Heart left ventricle (tissue), 16 donors: Measurements from ENCODE around the gene SLC23A3. TPM values are rescaled to one million over a fixed set of nuclear protein-coding genes. Genes with fewer than 3 reads are reported as not detected.

Experiments used
- ATAC-seq, 4 donors: fragments of 200-7000 bp; cut with Tn5 transposase; one replicate each; pipeline ENCODE4 v1.9.1; 2020 to 2022; ENCODE audit warnings: moderate library complexity in 4 of 4, mild to moderate bottlenecking in 3 of 4, moderate number of reproducible peaks in 1 of 4
- DNase-seq, 5 donors: peaks; one replicate each; pipeline ENCODE4 v3.0.0-alpha.2; 2020
- H3K27ac ChIP-seq, 12 donors: fragments of 200-600 bp; sonication (generic) in 4 of 12; one replicate each; pipeline versions ENCODE4 v1.5.0 to v1.8.0; 2016 to 2022; ENCODE audit warnings: mild to moderate bottlenecking in 2 of 12
- H3K27me3 ChIP-seq, 9 donors: fragments of 200-600 bp; sonication (generic) in 2 of 9; one replicate each; pipeline versions ENCODE4 v1.5.1 to v1.8.0; 2016 to 2022; ENCODE audit warnings: mild to moderate bottlenecking in 3 of 9
- H3K36me3 ChIP-seq, 9 donors: fragments of 200-600 bp; sonication (generic) in 2 of 9; one replicate each; pipeline versions ENCODE4 v1.5.0 to v1.8.0; 2018 to 2022; ENCODE audit warnings: mild to moderate bottlenecking in 2 of 9
- H3K4me1 ChIP-seq, 12 donors: fragments of 200-600 bp; sonication (generic) in 4 of 12; one replicate each; pipeline versions ENCODE4 v1.5.0 to v1.8.0; 2016 to 2022; ENCODE audit warnings: mild to moderate bottlenecking in 3 of 12
- H3K4me3 ChIP-seq, 12 donors: fragments of 200-600 bp; sonication (generic) in 4 of 12; one replicate each; pipeline versions ENCODE4 v1.5.0 to v1.8.0; 2017 to 2022; ENCODE audit warnings: mild to moderate bottlenecking in 9 of 12, moderate library complexity in 4 of 12
- H3K9me3 ChIP-seq, 12 donors: fragments of 200-600 bp; sonication (generic) in 4 of 12; one replicate each; pipeline versions ENCODE4 v1.5.0 to v1.8.0; 2016 to 2022; ENCODE audit warnings: mild to moderate bottlenecking in 1 of 12
- POLR2A ChIP-seq, 2 donors: fragments of 450-650 bp; IDR thresholded peaks; one replicate each; pipeline ENCODE4 v1.6.1; 2017; ENCODE audit warnings: antibody characterized with exemption in 2 of 2, mild to moderate bottlenecking in 2 of 2, moderate library complexity in 2 of 2
- WGBS, 4 donors: extraction: QIAGEN DNeasy Blood & Tissue Kit in 2 of 4; methylation state at CpG; one replicate each; pipeline versions ENCODE4 v1.1.5 to v1.1.7; 2013 to 2018; 5-methylcytosine and 5-hydroxymethylcytosine counted together
- intact Hi-C, 10 donors: fragments of 100-400 bp; cut with DNase I; formaldehyde crosslinking; loops; one replicate each; pipeline versions ENCODE4 v1.11.1 to v1.14.2; 2022
- polyA plus RNA-seq, 2 donors: library from polyadenylated mRNA; stranded (reverse); fragments of 200-250 nt; gene quantifications; one replicate each; pipeline ENCODE4 v1.2.3, GENCODE V29; 2013
- total RNA-seq, 9 donors: library from RNA; depleted of rRNA in 2 of 9; stranded (reverse); fragments of >200 nt in 2 of 9; fragmentation: NEBNext Ultra II Directional in 3 of 9; extraction: Animal tissue kit (Norgen Biotek cat#: 25700) in 3 of 9; gene quantifications; one replicate each; pipeline versions ENCODE4 v1.1.0 to v1.2.4, GENCODE V29; 2016 to 2023
- TF ChIP-seq, protein P1 (sequence below), 12 donors: fragments of 200-600 bp; sonication (generic) in 4 of 12; IDR thresholded peaks; one replicate each; pipeline versions ENCODE4 v1.5.0 to v1.8.0; 2018 to 2022; ENCODE audit warnings: antibody characterized with exemption in 12 of 12, mild to moderate bottlenecking in 5 of 12
- donor health status: ischemic (EF 13 %, LVEDD 7.1; RV severe dilation, severe dysfunction).
- donor health status: healthy with polysubstance abuse.
- donor health status: DM: no; HTN: yes; CAD: no.
- donor health status: DM: no; HTN: no; CAD: no.
- donor health status: ischemic (EF 25% LVEDD 6.9; RV normal size, moderate dysfunction).
- donor health status: ischemic (EF 25% LVEDD 5.7; RV mildly dilated, moderate dysfunction).
- donor health status: healthy.
- donor health status: DM: yes; HTN: yes; CAD: no.
- donor health status: ischemic (EF 35%, LVEDD 5.7; RV mildly dilated, moderate dysfunction).
- donor health status: nonischemic (EF 11% LVEDD 7.7; RV severe dilation, severe dysfunction).
- donor health status: DM: yes; HTN: yes; CAD: no.
- donor health status: PGD.
- donor health status: ischemic (EF 29% LVEDD 5.4; RV normal size, mild dysfunction).
- donor health status: nonischemic (EF 23%, LVEDD 6.1; RV moderate dilation, normal function).

The SLC23A3 gene
- total and polyA plus RNA-seq, 11 donors, result 0.12 to 0.92 (median 0.44) TPM; not detected in 1

DNA sequence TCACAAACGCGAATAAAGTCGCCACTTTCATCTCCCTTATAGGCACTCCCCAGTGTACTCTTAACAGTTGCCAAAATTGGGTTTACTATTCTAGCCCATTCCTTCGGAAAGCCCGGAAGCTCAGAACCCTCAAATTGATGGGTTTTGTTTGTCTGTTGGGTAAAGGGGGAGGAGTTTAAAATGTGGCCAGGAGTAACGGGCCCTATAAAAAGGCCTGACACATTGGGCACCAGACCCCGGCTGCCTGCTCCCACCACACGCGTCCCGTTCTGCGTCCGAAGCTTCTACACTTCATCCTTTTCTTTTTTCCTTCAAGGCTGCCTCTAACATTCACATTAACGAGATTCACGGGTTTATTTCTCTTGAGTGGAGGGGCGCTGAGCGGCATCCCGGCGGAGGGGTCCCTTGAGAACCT is 10.1 kb downstream of the SLC23A3 start:
- WGBS, 4 donors, result 7 to 12% (median 11%) methylated on average over 18 of the region's 18 CpGs
- DNase-seq, result no peak
- intact Hi-C loops, result loop anchor here (1.0 to 10.0 kb wide), 19 partner anchors 12 to 305 kb away; partner anchors contain the start of genes ZFAND2B (in 4 of the 10), CRYBA2 (in 3 of the 10), DNPEP (in 3 of the 10) and CNPPD1 (in 1 of the 10)
- Histone ChIP-seq H3K4me1 (peaks cover 0 to 15% (median 10%) of the 10 kb centered on the region in 12 donors), H3K9me3 (no peaks in the 10 kb centered on the region), H3K27me3 (no peaks in the 10 kb centered on the region), H3K27ac (peak overlapping the region; percentile 88 to 99 (median 95)), H3K4me3 (peak overlapping the region; percentile 42 to 88 (median 68)), H3K36me3 (peaks cover 0 to 26% (median 22%) of the 10 kb centered on the region in 9 donors)
- TF ChIP-seq, protein P1, sequence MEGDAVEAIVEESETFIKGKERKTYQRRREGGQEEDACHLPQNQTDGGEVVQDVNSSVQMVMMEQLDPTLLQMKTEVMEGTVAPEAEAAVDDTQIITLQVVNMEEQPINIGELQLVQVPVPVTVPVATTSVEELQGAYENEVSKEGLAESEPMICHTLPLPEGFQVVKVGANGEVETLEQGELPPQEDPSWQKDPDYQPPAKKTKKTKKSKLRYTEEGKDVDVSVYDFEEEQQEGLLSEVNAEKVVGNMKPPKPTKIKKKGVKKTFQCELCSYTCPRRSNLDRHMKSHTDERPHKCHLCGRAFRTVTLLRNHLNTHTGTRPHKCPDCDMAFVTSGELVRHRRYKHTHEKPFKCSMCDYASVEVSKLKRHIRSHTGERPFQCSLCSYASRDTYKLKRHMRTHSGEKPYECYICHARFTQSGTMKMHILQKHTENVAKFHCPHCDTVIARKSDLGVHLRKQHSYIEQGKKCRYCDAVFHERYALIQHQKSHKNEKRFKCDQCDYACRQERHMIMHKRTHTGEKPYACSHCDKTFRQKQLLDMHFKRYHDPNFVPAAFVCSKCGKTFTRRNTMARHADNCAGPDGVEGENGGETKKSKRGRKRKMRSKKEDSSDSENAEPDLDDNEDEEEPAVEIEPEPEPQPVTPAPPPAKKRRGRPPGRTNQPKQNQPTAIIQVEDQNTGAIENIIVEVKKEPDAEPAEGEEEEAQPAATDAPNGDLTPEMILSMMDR (IDR thresholded peaks at IDR 0.05), result no peak
- TF ChIP-seq POLR2A (IDR thresholded peaks at IDR 0.05), result no peak
- no peak for ATAC-seq

DNA sequence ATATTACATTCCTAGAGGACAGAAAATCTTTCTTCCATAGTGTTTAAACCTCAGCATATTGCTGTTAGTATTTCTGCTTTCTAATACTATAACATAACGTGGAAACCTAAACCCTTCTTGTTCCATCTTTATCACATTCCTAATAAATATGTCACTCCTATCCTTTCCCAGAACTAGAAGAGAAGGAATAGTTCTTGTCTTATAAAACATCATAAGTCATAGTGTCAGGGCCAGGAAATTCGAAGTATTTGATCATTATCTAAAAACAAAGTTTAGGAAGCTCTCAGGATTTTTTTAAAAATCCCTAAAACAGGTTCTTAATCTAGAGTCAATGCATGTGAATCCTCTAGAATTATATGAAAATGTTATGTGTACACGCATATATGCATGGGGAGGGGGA is 11.2 kb downstream of the SLC23A3 start:
- ATAC-seq, result no peak

DNA sequence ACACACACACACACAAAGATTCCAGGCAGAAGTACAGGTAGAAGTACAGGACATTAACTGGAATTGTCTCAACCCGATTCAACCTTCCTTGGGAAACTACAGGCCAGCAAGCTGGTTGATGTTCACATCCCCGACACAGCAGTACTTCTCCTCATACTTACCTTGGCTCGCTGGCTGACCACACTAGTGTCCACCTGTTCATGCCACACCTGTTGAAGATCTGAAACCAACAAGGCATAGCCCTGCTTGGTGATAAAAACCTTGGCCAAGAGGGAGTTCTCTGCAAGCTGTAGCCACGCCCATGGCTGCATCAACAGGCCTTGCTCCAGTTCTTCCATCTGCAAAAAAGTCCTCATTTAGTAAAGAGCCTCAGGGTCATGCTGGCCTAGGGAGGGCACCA is 11.8 kb downstream of the SLC23A3 start:
- Histone ChIP-seq H3K9me3 (no peaks in the 10 kb centered on the region), H3K27me3 (no peaks in the 10 kb centered on the region), H3K4me3 (no peak overlapping the region), H3K36me3 (peaks cover 0 to 43% (median 38%) of the 10 kb centered on the region in 9 donors), H3K4me1 (peaks cover 0 to 15% (median 10%) of the 10 kb centered on the region in 12 donors), H3K27ac (no peak overlapping the region)
- DNase-seq, result no peak
- no peak for ATAC-seq
- intact Hi-C loops, result loop anchor here in 7 of 10 donors (5.0 to 10.0 kb wide), 7 partner anchors 86 to 303 kb away; partner anchors contain the start of genes CRYBA2 (in 3 of the 7) and WNT6 (in 1 of the 7)
- TF ChIP-seq, protein P1 (IDR thresholded peaks at IDR 0.05), result no peak
- no peak for TF ChIP-seq POLR2A (IDR thresholded peaks at IDR 0.05)
- 95 to 98% (median 96%) methylated on average over 4 of the region's 4 CpGs for WGBS, 4 donors

More for the DNA sequence above, 11.2 kb downstream of the SLC23A3 start:
- no peaks in the 10 kb centered on the region for H3K9me3 ChIP-seq
- H3K27me3 ChIP-seq, result no peaks in the 10 kb centered on the region
- H3K4me3 ChIP-seq, result no peak overlapping the region
- peaks cover 0 to 15% (median 10%) of the 10 kb centered on the region in 12 donors for H3K4me1 ChIP-seq
- TF ChIP-seq POLR2A (IDR thresholded peaks at IDR 0.05), result no peak
- TF ChIP-seq, protein P1 (IDR thresholded peaks at IDR 0.05), result no peak
- 85 to 92% (median 89%) methylated on average over 3 of the region's 3 CpGs for WGBS, 4 donors
- H3K27ac ChIP-seq, result no peak overlapping the region
- intact Hi-C loops, result loop anchor here in 7 of 10 donors (5.0 to 10.0 kb wide), 7 partner anchors 86 to 304 kb away; partner anchors contain the start of genes CRYBA2 (in 3 of the 7) and WNT6 (in 1 of the 7)
- peaks cover 0 to 37% (median 32%) of the 10 kb centered on the region in 9 donors for H3K36me3 ChIP-seq
- DNase-seq, result no peak

DNA sequence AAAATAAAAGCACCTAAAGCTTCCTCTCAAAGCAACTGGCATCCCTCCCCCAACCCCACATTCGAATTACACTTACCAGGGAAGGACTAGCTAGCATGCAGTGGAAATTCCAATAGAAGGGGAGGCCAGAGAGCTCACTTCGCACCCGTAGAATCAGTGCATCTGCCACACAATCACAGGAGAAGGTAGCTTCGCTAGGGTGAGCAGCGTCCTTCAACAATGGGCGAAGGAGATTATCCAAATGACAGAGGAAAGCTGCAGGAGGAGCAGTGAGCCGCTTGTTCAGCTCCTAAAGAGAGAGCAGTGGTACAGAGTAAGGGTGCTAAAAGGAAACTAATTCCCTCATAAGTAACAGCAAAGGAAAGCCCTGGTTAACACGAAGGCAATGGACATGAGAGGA is 12.4 kb downstream of the SLC23A3 start:
- TF ChIP-seq, protein P1 (IDR thresholded peaks at IDR 0.05), result no peak
- ATAC-seq (no peak), DNase-seq (no peak)
- peaks cover 0 to 48% (median 41%) of the 10 kb centered on the region in 9 donors for H3K36me3 ChIP-seq
- H3K27ac ChIP-seq, result no peak overlapping the region
- H3K9me3 ChIP-seq, result no peaks in the 10 kb centered on the region
- H3K27me3 ChIP-seq, result no peaks in the 10 kb centered on the region
- intact Hi-C loops, result loop anchor here in 8 of 10 donors (2.0 to 10.0 kb wide), 8 partner anchors 85 to 303 kb away; partner anchors contain the start of genes CRYBA2 (in 3 of the 8) and WNT6 (in 1 of the 8)
- peaks cover 0 to 15% (median 10%) of the 10 kb centered on the region in 12 donors for H3K4me1 ChIP-seq
- H3K4me3 ChIP-seq, result no peak overlapping the region
- WGBS, 4 donors, result 87 to 93% (median 88%) methylated on average over 8 of the region's 8 CpGs
